Measurements from ENCODE around the gene MACROH2A1. TPM values are rescaled to one million over a fixed set of nuclear protein-coding genes. Genes with fewer than 3 reads are reported as not detected.

MACROH2A1 gene
- polyA plus RNA-seq, 1 of the 3 experiments (the other 2 are of a cell fraction): 165 TPM

DNA sequence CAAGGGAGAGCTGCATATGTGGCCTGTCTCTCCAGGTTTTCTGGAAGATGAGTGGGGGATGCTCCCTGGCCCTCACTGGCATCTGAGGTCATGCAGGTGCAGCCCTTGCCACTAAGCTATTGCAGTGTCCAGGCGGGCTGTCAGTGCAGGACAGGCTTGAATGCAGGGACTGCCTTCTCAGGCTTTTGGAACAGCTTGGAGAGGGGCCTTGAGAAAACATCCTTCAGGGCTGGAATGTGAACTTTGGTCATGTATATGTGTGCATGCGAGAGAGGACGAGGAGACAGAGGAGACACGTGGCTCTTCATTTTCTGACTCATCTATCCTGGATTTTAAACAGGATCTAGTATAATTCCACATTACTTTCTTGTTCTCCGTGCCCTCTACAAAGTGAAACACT lies 90.3 kb downstream of the MACROH2A1 start:
- no peaks in the 10 kb centered on the region for H4K20me1 ChIP-seq (ENCODE audit: insufficient read depth)
- DNase-seq: no peak
- no peaks in the 10 kb centered on the region for H3K36me3 ChIP-seq (replicated peaks in 1 of 2; ENCODE audit: control insufficient read depth in 1 of 2, insufficient read depth in 2 of 2, low read length in 1 of 2)
- H3K4me2 ChIP-seq: peak overlapping the region; percentile 25; the same call in 1 of the 2 replicates
- ChIA-PET CTCF (no interaction called here), POLR2A (no interaction called here)
- WGBS (ENCODE audit: low lambda C conversion rate): 57% methylated on average over 4 of the region's 5 CpGs
- no peaks in the 10 kb centered on the region for H3K9me2 ChIP-seq
- H3K9me3 ChIP-seq: no peaks in the 10 kb centered on the region
- no peaks in the 10 kb centered on the region for H3K79me2 ChIP-seq (ENCODE audit: insufficient read depth)
- no peak overlapping the region for H2AFZ ChIP-seq (ENCODE audit: low read depth)
- peaks cover 0 to 3% of the 10 kb centered on the region in 2 experiments; a peak in 1 of 4 replicates for H3K4me1 ChIP-seq (ENCODE audit: control insufficient read depth in 1 of 2, insufficient read depth in 2 of 2, low read depth in 1 of 2, low read length in 1 of 2)
- no peaks in the 10 kb centered on the region for H3F3A ChIP-seq (replicated peaks; ENCODE audit: insufficient read depth)
- H3K9ac ChIP-seq: no peak overlapping the region
- no peaks in the 10 kb centered on the region for H3K27me3 ChIP-seq (ENCODE audit: insufficient read depth)
- no peak overlapping the region for H3K4me3 ChIP-seq (ENCODE audit: low read depth in 2 of 2, low read length in 1 of 2)
- no peak for TF ChIP-seq ELF1 (IDR thresholded peaks at IDR 0.05)
- TF ChIP-seq, protein P1, sequence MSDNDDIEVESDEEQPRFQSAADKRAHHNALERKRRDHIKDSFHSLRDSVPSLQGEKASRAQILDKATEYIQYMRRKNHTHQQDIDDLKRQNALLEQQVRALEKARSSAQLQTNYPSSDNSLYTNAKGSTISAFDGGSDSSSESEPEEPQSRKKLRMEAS (IDR thresholded peaks at IDR 0.05; ENCODE audit: low read depth): 0 out of 2 replicates have a peak, but pooled peaks have one; percentile 39
- TF ChIP-seq, protein P2, sequence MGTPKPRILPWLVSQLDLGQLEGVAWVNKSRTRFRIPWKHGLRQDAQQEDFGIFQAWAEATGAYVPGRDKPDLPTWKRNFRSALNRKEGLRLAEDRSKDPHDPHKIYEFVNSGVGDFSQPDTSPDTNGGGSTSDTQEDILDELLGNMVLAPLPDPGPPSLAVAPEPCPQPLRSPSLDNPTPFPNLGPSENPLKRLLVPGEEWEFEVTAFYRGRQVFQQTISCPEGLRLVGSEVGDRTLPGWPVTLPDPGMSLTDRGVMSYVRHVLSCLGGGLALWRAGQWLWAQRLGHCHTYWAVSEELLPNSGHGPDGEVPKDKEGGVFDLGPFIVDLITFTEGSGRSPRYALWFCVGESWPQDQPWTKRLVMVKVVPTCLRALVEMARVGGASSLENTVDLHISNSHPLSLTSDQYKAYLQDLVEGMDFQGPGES (IDR thresholded peaks at IDR 0.05; ENCODE audit: low read depth, low read length): no peak
- TF ChIP-seq, protein P3, sequence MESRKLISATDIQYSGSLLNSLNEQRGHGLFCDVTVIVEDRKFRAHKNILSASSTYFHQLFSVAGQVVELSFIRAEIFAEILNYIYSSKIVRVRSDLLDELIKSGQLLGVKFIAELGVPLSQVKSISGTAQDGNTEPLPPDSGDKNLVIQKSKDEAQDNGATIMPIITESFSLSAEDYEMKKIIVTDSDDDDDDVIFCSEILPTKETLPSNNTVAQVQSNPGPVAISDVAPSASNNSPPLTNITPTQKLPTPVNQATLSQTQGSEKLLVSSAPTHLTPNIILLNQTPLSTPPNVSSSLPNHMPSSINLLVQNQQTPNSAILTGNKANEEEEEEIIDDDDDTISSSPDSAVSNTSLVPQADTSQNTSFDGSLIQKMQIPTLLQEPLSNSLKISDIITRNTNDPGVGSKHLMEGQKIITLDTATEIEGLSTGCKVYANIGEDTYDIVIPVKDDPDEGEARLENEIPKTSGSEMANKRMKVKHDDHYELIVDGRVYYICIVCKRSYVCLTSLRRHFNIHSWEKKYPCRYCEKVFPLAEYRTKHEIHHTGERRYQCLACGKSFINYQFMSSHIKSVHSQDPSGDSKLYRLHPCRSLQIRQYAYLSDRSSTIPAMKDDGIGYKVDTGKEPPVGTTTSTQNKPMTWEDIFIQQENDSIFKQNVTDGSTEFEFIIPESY (IDR thresholded peaks at IDR 0.05; ENCODE audit: borderline replicate concordance, low read depth): no peak
- TF ChIP-seq GATA2 (CRISPR knock-in tag; IDR thresholded peaks at IDR 0.05): no peak
- no peak for TF ChIP-seq TAF1 (IDR thresholded peaks at IDR 0.05; ENCODE audit: borderline replicate concordance, low read depth, low read length)
- no peak overlapping the region for H3K27ac ChIP-seq (ENCODE audit: low read depth in 2 of 2, low read length in 1 of 2)

DNA sequence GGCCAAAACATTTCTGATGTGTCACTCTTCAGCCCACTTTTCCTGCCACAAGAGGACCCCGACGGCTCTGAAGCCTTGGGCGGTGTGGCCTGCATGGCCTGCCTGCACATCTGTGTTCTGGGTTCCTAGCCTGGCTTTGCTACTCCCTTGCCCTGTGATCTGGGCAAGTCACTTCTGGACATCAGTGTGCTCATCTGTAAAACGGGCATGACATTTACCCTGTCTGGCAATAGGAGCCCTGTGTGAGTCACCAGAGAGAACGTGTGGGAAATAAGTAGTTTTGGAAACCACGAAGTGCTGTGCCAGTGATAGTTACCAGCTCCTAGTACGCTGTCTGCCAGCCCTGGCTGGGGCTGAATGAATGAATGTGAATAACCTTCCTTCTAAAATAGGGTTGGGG lies 90.8 kb downstream of the MACROH2A1 start:
- H3K36me3 ChIP-seq (replicated peaks in 1 of 2; ENCODE audit: control insufficient read depth in 1 of 2, insufficient read depth in 2 of 2, low read length in 1 of 2): no peaks in the 10 kb centered on the region
- H3K9me2 ChIP-seq: no peaks in the 10 kb centered on the region
- ChIA-PET POLR2A (no interaction called here), CTCF (no interaction called here)
- no peaks in the 10 kb centered on the region for H3F3A ChIP-seq (replicated peaks; ENCODE audit: insufficient read depth)
- no peaks in the 10 kb centered on the region for H3K27me3 ChIP-seq (ENCODE audit: insufficient read depth)
- H4K20me1 ChIP-seq (ENCODE audit: insufficient read depth): no peaks in the 10 kb centered on the region
- H3K27ac ChIP-seq (ENCODE audit: low read depth in 2 of 2, low read length in 1 of 2): no peak overlapping the region
- peak overlapping the region; percentile 25; the same call in 1 of the 2 replicates for H3K4me2 ChIP-seq
- H3K4me1 ChIP-seq (ENCODE audit: control insufficient read depth in 1 of 2, insufficient read depth in 2 of 2, low read depth in 1 of 2, low read length in 1 of 2): peaks cover 0 to 3% of the 10 kb centered on the region in 2 experiments; a peak in 1 of 4 replicates
- H3K4me3 ChIP-seq (ENCODE audit: low read depth in 2 of 2, low read length in 1 of 2): no peak overlapping the region
- H2AFZ ChIP-seq (ENCODE audit: low read depth): no peak overlapping the region
- WGBS (ENCODE audit: low lambda C conversion rate): 68% methylated on average over 7 of the region's 7 CpGs
- no peaks in the 10 kb centered on the region for H3K9me3 ChIP-seq
- H3K9ac ChIP-seq: no peak overlapping the region
- TF ChIP-seq RFX5 (IDR thresholded peaks at IDR 0.05; ENCODE audit: low read length) (no peak), FOSL2 (IDR thresholded peaks at IDR 0.05; ENCODE audit: borderline replicate concordance, low read depth) (peak; percentile 44; the same call in 1 of the 2 replicates), RCOR1 (IDR thresholded peaks at IDR 0.05; ENCODE audit: low read length) (no peak), FOXJ3 (CRISPR knock-in tag; IDR thresholded peaks at IDR 0.05) (no peak)
- H3K79me2 ChIP-seq (ENCODE audit: insufficient read depth): no peaks in the 10 kb centered on the region
- DNase-seq: no peak

Measured in SK-N-SH (cell line).